Stomach (tissue), 9 donors: ENCODE data around the gene ADNP2. TPM values are rescaled to one million over a fixed set of nuclear protein-coding genes. Genes with fewer than 3 reads are reported as not detected.

Experiments
- DNase-seq, 2 donors: peaks; one replicate each; pipeline versions ENCODE4 v3.0.0 to v3.0.0-alpha.2; 2013 to 2019
- H3K27ac ChIP-seq, 5 donors: fragments of 200-600 bp in 4 of 5; sonication (generic) in 4 of 5; one replicate each; pipeline ENCODE4 v1.5.1; 2013 to 2019; ENCODE audit warnings: mild to moderate bottlenecking in 1 of 5, moderate library complexity in 1 of 5
- H3K27me3 ChIP-seq, 3 donors: fragments of 200-600 bp; sonication (generic); one replicate each; pipeline ENCODE4 v1.5.1; 2017 to 2019; ENCODE audit warnings: mixed run types in 1 of 3
- H3K36me3 ChIP-seq, 4 donors: fragments of 200-600 bp; sonication (generic); 1 replicate in 3 of 4; 2 replicates in 1 of 4; pipeline ENCODE4 v1.5.1; 2016 to 2019
- H3K4me1 ChIP-seq, 4 donors: fragments of 200-600 bp; sonication (generic); one replicate each; pipeline ENCODE4 v1.5.1; 2016 to 2019
- H3K4me3 ChIP-seq, 4 donors: fragments of 200-600 bp; sonication (generic) in 3 of 4; one replicate each; pipeline ENCODE4 v1.5.1; 2016 to 2019; ENCODE audit warnings: mild to moderate bottlenecking in 1 of 4
- H3K9me3 ChIP-seq, 4 donors: fragments of 200-600 bp; sonication (generic); one replicate each; pipeline ENCODE4 v1.5.1; 2016 to 2019
- EP300 ChIP-seq: sonication (generic); formaldehyde crosslinking; IDR thresholded peaks from one replicate; pipeline ENCODE4 v1.6.1; 2017; ENCODE audit warnings: antibody characterized with exemption
- POLR2A ChIP-seq, 4 donors: fragments of 450-650 bp; IDR thresholded peaks; one replicate each; pipeline ENCODE4 v1.6.1; 2016; ENCODE audit warnings: antibody characterized with exemption in 4 of 4, control low read depth in 2 of 4, mild to moderate bottlenecking in 1 of 4, moderate library complexity in 1 of 4
- POLR2AphosphoS5 ChIP-seq, 3 donors: sonication (generic); formaldehyde crosslinking; IDR thresholded peaks; one replicate each; pipeline ENCODE4 v1.6.1; 2016; ENCODE audit warnings: antibody characterized with exemption in 3 of 3
- WGBS, 5 donors: extraction: QIAGEN DNeasy Blood & Tissue Kit in 3 of 5; methylation state at CpG; one replicate each; pipeline versions ENCODE4 v1.1.5 to v1.1.7; 2013 to 2018; 5-methylcytosine and 5-hydroxymethylcytosine counted together
- intact Hi-C: fragments of 100-400 bp; cut with DNase I; formaldehyde crosslinking; loops from one replicate; pipeline ENCODE4 v1.15.1; 2023; ENCODE audit warnings: low total_unique reads
- polyA plus RNA-seq, 3 donors: library from polyadenylated mRNA; stranded (reverse); fragments of 200-250 nt; gene quantifications; one replicate each; pipeline ENCODE4 v1.2.3, GENCODE V29; 2013
- total RNA-seq, 5 donors: library from RNA; depleted of rRNA; stranded (reverse); fragments of >200 nt; gene quantifications; one replicate each; pipeline versions ENCODE4 v1.1.0 to v1.2.3, GENCODE V29; 2014 to 2016
- TF ChIP-seq, protein P1 (sequence below), 7 experiments: fragments of 450-650 bp in 4 of 7; fragments of 200-600 bp in 3 of 7; sonication (generic) in 3 of 7; IDR thresholded peaks; one replicate each; pipeline ENCODE4 v1.5.1; 2016 to 2019; ENCODE audit warnings: antibody characterized with exemption in 7 of 7, control low read depth in 2 of 7, mild to moderate bottlenecking in 1 of 7
- donor health status: healthy with polysubstance abuse.
- donor health status: Bipolar disorder and iron deficiency.
- donor health status: healthy.

ADNP2 gene
- total and polyA plus RNA-seq, 8 donors: 4.2 to 24.6 (median 10.8) TPM

DNA sequence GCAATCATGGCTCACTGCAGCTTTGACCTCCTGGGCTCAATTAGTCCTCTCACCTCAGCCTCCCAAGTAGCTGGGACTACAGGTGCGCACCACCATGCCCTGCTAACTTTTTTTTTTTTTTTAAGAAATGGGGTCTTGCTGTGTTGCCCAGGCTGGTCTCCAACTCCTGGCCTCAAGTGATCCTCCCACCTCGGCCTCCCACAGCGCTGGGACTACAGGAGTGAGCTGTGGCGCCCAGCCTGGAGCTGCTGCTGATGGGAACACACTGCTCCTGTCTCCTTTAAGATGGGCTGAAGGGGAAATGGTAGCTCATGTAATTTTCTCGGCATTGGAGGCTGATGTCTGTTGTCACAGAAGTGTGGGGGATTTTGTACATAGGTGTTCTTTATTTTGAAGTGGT, 34.9 kb upstream of the ADNP2 start:
- 86 to 100% (median 94%) methylated on average over 5 of the region's 5 CpGs for WGBS, 5 donors
- no peaks in the 10 kb centered on the region for H3K36me3 ChIP-seq
- no peaks in the 10 kb centered on the region for H3K9me3 ChIP-seq
- H3K27me3 ChIP-seq: no peaks in the 10 kb centered on the region
- TF ChIP-seq, protein P1, sequence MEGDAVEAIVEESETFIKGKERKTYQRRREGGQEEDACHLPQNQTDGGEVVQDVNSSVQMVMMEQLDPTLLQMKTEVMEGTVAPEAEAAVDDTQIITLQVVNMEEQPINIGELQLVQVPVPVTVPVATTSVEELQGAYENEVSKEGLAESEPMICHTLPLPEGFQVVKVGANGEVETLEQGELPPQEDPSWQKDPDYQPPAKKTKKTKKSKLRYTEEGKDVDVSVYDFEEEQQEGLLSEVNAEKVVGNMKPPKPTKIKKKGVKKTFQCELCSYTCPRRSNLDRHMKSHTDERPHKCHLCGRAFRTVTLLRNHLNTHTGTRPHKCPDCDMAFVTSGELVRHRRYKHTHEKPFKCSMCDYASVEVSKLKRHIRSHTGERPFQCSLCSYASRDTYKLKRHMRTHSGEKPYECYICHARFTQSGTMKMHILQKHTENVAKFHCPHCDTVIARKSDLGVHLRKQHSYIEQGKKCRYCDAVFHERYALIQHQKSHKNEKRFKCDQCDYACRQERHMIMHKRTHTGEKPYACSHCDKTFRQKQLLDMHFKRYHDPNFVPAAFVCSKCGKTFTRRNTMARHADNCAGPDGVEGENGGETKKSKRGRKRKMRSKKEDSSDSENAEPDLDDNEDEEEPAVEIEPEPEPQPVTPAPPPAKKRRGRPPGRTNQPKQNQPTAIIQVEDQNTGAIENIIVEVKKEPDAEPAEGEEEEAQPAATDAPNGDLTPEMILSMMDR (IDR thresholded peaks at IDR 0.05): no peak
- TF ChIP-seq EP300 (no peak), POLR2A (IDR thresholded peaks at IDR 0.05) (no peak), POLR2AphosphoS5 (IDR thresholded peaks at IDR 0.05) (no peak)
- H3K4me3 ChIP-seq: no peak overlapping the region
- H3K4me1 ChIP-seq: no peaks in the 10 kb centered on the region
- no peak for DNase-seq
- intact Hi-C loops: no loop called here
- H3K27ac ChIP-seq: no peak overlapping the region

DNA sequence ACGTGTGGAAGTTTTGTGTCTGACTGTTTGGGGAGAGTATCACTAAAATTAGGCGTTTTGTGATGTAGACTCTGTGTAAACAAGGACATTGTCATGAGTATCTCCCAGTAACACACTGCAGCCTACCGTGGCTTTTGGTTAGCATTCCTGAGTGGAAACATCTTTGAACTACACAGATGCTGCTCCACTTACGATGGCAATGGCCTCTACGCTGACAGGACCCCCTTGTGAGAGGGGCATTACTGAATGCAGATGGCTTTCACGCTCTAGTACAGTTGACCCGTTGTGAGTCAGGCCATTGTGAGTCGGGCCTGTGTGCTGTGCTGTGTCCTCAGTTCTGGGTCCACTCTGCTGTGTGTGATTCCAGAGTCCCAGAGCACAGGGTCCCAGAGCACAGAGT, 34.4 kb upstream of the ADNP2 start:
- no peaks in the 10 kb centered on the region for H3K9me3 ChIP-seq
- no peak for DNase-seq
- intact Hi-C loops: no loop called here
- H3K4me3 ChIP-seq: no peak overlapping the region
- H3K27ac ChIP-seq: no peak overlapping the region
- no peaks in the 10 kb centered on the region for H3K4me1 ChIP-seq
- H3K36me3 ChIP-seq: no peaks in the 10 kb centered on the region
- 69 to 90% (median 75%) methylated on average over 8 of the region's 8 CpGs for WGBS, 5 donors
- TF ChIP-seq POLR2A (IDR thresholded peaks at IDR 0.05) (no peak), POLR2AphosphoS5 (IDR thresholded peaks at IDR 0.05) (no peak), EP300 (no peak)
- TF ChIP-seq, protein P1 (IDR thresholded peaks at IDR 0.05): no peak
- no peaks in the 10 kb centered on the region for H3K27me3 ChIP-seq

DNA sequence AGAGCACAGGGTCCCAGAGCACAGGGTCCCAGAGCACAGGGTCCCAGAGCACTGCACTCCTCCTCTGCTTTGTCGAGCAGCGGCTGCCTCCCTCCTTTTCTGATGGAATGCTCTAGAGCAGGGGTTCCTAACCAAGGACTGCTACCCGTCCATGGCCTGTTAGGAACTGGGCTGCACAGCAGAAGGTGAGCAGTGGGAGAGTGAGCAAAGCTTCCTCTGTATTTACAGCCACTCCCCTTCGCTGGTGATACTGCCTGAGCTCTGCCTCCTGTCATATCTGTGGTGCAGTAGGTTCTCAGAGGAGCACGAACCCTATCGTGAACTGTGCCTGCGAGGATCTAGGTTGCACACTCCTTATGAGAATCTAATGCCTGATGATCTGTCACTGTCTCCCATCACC, 33.1 kb upstream of the ADNP2 start:
- Histone ChIP-seq H3K27me3 (no peaks in the 10 kb centered on the region), H3K9me3 (no peaks in the 10 kb centered on the region), H3K27ac (no peak overlapping the region), H3K36me3 (no peaks in the 10 kb centered on the region), H3K4me3 (no peak overlapping the region), H3K4me1 (no peaks in the 10 kb centered on the region)
- no peak for DNase-seq
- WGBS, 5 donors: 92 to 98% (median 94%) methylated on average over 4 to 7 of the region's 7 CpGs
- TF ChIP-seq EP300 (no peak), POLR2AphosphoS5 (IDR thresholded peaks at IDR 0.05) (no peak), POLR2A (IDR thresholded peaks at IDR 0.05) (no peak)
- TF ChIP-seq, protein P1 (IDR thresholded peaks at IDR 0.05): no peak
- intact Hi-C loops: no loop called here

DNA sequence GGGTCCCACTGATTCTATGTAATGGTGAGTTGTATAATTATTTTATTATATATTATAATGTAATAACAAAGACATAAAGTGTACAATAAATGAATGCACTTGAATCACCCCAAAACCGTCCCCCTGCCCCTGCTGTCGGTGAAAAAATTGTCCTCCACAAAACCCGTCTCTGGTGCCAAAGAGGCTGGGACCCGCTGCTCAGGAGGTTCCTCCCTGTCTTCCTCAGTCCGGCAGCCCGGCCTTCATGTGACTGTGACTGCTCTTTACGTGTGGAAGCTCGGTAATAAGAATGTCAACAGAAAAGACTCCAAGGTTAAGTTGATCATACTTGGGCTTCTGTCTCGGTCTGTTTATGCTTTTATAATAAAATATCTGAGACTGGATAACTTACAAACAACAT, 32.7 kb upstream of the ADNP2 start:
- intact Hi-C loops: no loop called here
- peaks cover 0 to 3% (median under 1%) of the 10 kb centered on the region in 4 donors for H3K36me3 ChIP-seq
- WGBS, 5 donors: 91 to 96% (median 94%) methylated on average over 9 of the region's 9 CpGs

More for the DNA sequence above, 32.7 kb upstream of the ADNP2 start:
- H3K27ac ChIP-seq: no peak overlapping the region
- H3K27me3 ChIP-seq: no peaks in the 10 kb centered on the region
- no peak overlapping the region for H3K4me3 ChIP-seq
- DNase-seq: no peak
- no peaks in the 10 kb centered on the region for H3K4me1 ChIP-seq
- H3K9me3 ChIP-seq: no peaks in the 10 kb centered on the region
- no peak for TF ChIP-seq POLR2AphosphoS5 (IDR thresholded peaks at IDR 0.05)
- TF ChIP-seq, protein P1 (IDR thresholded peaks at IDR 0.05): no peak
- TF ChIP-seq POLR2A (IDR thresholded peaks at IDR 0.05): no peak
- no peak for TF ChIP-seq EP300
